ENCODE measurements around the gene ITPRIP. TPM values are rescaled to one million over a fixed set of nuclear protein-coding genes. Genes with fewer than 3 reads are reported as not detected.

ITPRIP gene
- total RNA-seq, 1 experiment from 2014 or later = 24.8 TPM

GRCh38 chr10:104368381-104368780 is 30.1 kb upstream of the ITPRIP start:
- BruUV-seq (replicated peaks) = no TSS peak
- no peak for DNase-seq (ENCODE audit: low spot score)
- Histone ChIP-seq H3K4me3 (ENCODE audit: low read depth, low read length, poor library complexity, severe bottlenecking) (no peak overlapping the region), H3K27me3 (replicated peaks; ENCODE audit: insufficient read depth, low read depth, low read length, poor library complexity) (peaks cover 63% of the 10 kb centered on the region), H3K36me3 (ENCODE audit: insufficient read depth, low read length, poor library complexity, severe bottlenecking) (no peaks in the 10 kb centered on the region), H3K27ac (ENCODE audit: low read depth, low read length, poor library complexity, severe bottlenecking) (no peak overlapping the region), H3K9me3 (ENCODE audit: low read depth, low read length, poor library complexity, severe bottlenecking) (no peaks in the 10 kb centered on the region), H3K4me1 (ENCODE audit: insufficient read depth, low read length, poor library complexity, severe bottlenecking) (no peaks in the 10 kb centered on the region)
- ChIA-PET CTCF (no interaction called here), POLR2A (ENCODE audit: low non-redundant PET) (no interaction called here)
- intact Hi-C loops (cut with micrococcal nuclease; ENCODE audit: unreplicated experiment) = no loop called here
- TF ChIP-seq EZH2 (IDR thresholded peaks at IDR 0.05; ENCODE audit: borderline replicate concordance, low read depth, low read length, poor library complexity, severe bottlenecking) = no peak
- TF ChIP-seq CTCF (conservative IDR thresholded peaks at IDR 0.05; ENCODE audit: low read depth, low read length) = no peak

GRCh38 chr10:104367904-104368303 is 29.6 kb upstream of the ITPRIP start:
- DNase-seq (ENCODE audit: low spot score) = no peak
- H3K4me1 ChIP-seq (ENCODE audit: insufficient read depth, low read length, poor library complexity, severe bottlenecking) = no peaks in the 10 kb centered on the region
- BruUV-seq (replicated peaks) = no TSS peak
- peaks cover 66% of the 10 kb centered on the region for H3K27me3 ChIP-seq (replicated peaks; ENCODE audit: insufficient read depth, low read depth, low read length, poor library complexity)
- TF ChIP-seq CTCF (conservative IDR thresholded peaks at IDR 0.05; ENCODE audit: low read depth, low read length) (no peak), EZH2 (IDR thresholded peaks at IDR 0.05; ENCODE audit: borderline replicate concordance, low read depth, low read length, poor library complexity, severe bottlenecking) (no peak)
- H3K36me3 ChIP-seq (ENCODE audit: insufficient read depth, low read length, poor library complexity, severe bottlenecking) = no peaks in the 10 kb centered on the region
- CTCF ChIA-PET = no interaction called here
- H3K9me3 ChIP-seq (ENCODE audit: low read depth, low read length, poor library complexity, severe bottlenecking) = no peaks in the 10 kb centered on the region
- intact Hi-C loops (cut with micrococcal nuclease; ENCODE audit: unreplicated experiment) = no loop called here
- no peak overlapping the region for H3K27ac ChIP-seq (ENCODE audit: low read depth, low read length, poor library complexity, severe bottlenecking)
- H3K4me3 ChIP-seq (ENCODE audit: low read depth, low read length, poor library complexity, severe bottlenecking) = no peak overlapping the region
- POLR2A ChIA-PET (ENCODE audit: low non-redundant PET) = no interaction called here

- POLR2A ChIA-PET (ENCODE audit: low non-redundant PET) = no interaction called here
- H3K27ac ChIP-seq (ENCODE audit: low read depth, low read length, poor library complexity, severe bottlenecking) = no peak overlapping the region
Observed at GRCh38 chr10:104359811-104360210, 21.5 kb upstream of the ITPRIP start.

More at GRCh38 chr10:104359811-104360210, 21.5 kb upstream of the ITPRIP start:
- H3K36me3 ChIP-seq (ENCODE audit: insufficient read depth, low read length, poor library complexity, severe bottlenecking) = no peaks in the 10 kb centered on the region
- no peaks in the 10 kb centered on the region for H3K9me3 ChIP-seq (ENCODE audit: low read depth, low read length, poor library complexity, severe bottlenecking)
- intact Hi-C loops (cut with micrococcal nuclease; ENCODE audit: unreplicated experiment) = no loop called here
- H3K27me3 ChIP-seq (replicated peaks; ENCODE audit: insufficient read depth, low read depth, low read length, poor library complexity) = peaks cover 28% of the 10 kb centered on the region
- TF ChIP-seq CTCF (conservative IDR thresholded peaks at IDR 0.05; ENCODE audit: low read depth, low read length) (no peak), EZH2 (IDR thresholded peaks at IDR 0.05; ENCODE audit: borderline replicate concordance, low read depth, low read length, poor library complexity, severe bottlenecking) (no peak)
- no peak for DNase-seq (ENCODE audit: low spot score)
- CTCF ChIA-PET = no interaction called here
- no peaks in the 10 kb centered on the region for H3K4me1 ChIP-seq (ENCODE audit: insufficient read depth, low read length, poor library complexity, severe bottlenecking)
- no peak overlapping the region for H3K4me3 ChIP-seq (ENCODE audit: low read depth, low read length, poor library complexity, severe bottlenecking)
- BruUV-seq (replicated peaks) = no TSS peak
